ENCODE results near the gene NFE2L2.

DNA sequence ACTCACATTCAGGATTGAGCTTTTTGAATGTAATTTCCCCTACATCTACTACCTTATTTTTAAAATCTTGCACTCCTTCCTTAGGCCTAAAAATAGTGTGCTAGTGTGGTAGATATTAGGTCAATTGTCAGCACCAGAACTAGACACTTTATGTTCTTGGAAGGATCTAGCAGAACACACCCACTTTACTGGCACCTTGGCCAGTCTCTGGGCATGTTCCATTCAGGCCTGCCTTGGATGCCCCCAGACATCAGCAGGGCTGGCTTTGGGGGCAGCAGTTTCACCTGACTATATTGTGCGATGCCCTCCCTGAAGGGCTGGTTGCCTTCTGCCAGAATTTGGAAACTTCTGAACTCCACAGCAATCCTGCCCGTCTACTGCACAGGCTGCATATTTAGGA is 15.3 kb upstream of the NFE2L2 start:
- TF ChIP-seq EP300 (IDR thresholded peaks at IDR 0.05; ENCODE audit: low read depth) (no peak), POLR2A (IDR thresholded peaks at IDR 0.05) (no peak), POLR2AphosphoS5 (IDR thresholded peaks at IDR 0.05) (no peak)
- TF ChIP-seq, protein P1, sequence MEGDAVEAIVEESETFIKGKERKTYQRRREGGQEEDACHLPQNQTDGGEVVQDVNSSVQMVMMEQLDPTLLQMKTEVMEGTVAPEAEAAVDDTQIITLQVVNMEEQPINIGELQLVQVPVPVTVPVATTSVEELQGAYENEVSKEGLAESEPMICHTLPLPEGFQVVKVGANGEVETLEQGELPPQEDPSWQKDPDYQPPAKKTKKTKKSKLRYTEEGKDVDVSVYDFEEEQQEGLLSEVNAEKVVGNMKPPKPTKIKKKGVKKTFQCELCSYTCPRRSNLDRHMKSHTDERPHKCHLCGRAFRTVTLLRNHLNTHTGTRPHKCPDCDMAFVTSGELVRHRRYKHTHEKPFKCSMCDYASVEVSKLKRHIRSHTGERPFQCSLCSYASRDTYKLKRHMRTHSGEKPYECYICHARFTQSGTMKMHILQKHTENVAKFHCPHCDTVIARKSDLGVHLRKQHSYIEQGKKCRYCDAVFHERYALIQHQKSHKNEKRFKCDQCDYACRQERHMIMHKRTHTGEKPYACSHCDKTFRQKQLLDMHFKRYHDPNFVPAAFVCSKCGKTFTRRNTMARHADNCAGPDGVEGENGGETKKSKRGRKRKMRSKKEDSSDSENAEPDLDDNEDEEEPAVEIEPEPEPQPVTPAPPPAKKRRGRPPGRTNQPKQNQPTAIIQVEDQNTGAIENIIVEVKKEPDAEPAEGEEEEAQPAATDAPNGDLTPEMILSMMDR (IDR thresholded peaks at IDR 0.05): no peak

Measured in transverse colon (tissue), 4 donors.